Subcutaneous adipose tissue (tissue), 4 donors: ENCODE data around the gene FUCA2. TPM values are rescaled to one million over a fixed set of nuclear protein-coding genes. Genes with fewer than 3 reads are reported as not detected.

ENCODE experiments used
- CTCF ChIP-seq: fragments of 450-650 bp; IDR thresholded peaks from one replicate; pipeline ENCODE4 v1.5.1; 2016; ENCODE audit warnings: low read depth, mild to moderate bottlenecking, control low read depth, antibody characterized with exemption, moderate library complexity
- total RNA-seq, 4 donors: library from RNA; depleted of rRNA; stranded (reverse); fragments of >200 nt; gene quantifications; one replicate each; pipeline ENCODE4 v1.1.0, GENCODE V29; 2016

Gene FUCA2
- total RNA-seq, 4 donors from 2014 or later = 30.3 to 46.9 (median 38.7) TPM

- TF ChIP-seq CTCF = no peak
These were observed 39.7 kb downstream of the FUCA2 start for GRCh38 chr6:143471822-143472221.

GRCh38 chr6:143468026-143468425 lies 43.5 kb downstream of the FUCA2 start:
- TF ChIP-seq CTCF = no peak

DNA sequence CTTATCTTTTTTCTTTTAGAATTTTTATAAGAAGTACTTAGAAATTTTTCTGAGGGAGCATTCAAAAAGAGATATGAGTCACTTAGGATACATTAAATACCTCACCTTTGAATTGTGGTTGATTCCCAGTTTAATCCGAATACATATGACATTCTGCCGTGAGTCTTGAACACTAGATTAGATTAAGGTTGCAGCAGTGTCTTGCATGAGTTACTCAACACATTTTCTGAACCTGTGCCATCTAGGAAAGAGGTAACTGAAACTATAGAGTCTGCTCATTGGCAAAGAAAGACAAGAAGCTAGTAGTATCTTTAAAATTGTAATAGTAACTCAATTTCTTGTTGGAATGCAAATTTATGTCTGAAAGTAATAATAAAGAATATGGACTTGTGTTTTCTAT lies 46.0 kb downstream of the FUCA2 start:
- TF ChIP-seq CTCF = no peak

DNA sequence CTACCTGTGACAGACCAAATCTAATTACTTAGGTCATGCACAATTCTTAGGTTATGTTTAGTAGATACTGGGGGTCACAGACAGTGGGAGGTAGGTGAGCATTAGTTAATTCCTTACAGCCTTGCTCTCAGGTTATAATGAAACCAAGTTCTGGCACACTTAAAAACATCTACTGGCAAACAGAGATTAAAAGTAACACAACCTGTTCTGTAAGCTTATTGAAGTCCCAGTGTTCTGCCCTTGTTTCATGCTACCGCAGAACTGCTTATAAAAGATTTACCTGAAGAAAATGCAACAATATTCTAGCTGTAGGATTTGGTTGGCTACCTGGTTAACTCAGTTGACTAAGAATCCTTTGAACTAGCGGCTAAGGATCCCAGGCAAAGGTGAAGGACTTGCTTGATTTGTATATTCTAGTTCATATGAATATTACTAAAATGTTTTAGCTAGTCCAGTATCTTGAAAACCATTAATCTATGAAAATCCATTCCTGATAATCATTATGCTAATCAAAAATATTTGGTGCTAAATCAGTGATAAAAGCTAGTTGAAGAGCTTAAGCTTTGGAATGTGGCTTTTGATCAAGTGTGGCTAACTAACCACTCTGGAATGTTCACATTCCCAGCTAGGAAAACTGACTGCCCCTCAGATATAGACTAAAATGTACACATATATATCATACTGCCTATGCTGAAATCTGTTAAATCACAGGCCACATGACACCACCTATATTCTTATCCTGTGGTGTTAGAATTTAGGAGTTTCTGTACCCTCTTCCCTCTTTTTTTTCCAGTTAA lies 53.8 kb downstream of the FUCA2 start:
- TF ChIP-seq CTCF = no peak

DNA sequence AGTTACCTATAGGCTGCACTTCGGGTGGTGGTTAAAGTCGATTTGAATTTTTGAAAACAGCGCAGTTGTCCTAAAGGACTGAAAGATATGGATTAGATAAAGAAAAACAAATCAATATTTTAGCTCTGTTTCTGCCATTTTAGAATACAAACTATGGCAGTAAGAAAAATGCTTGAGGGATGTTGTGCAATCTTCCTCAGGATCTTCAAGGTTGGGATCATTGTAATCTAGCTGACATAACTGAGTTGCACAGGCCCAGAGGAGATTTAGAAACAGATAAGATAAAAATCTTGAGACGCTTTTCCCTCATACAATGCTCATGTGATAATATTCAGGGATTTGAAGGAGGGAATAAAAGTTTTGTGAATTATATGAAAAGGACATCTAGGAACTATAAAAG lies 60.0 kb downstream of the FUCA2 start:
- no peak for TF ChIP-seq CTCF

- no peak for TF ChIP-seq CTCF
These were observed 60.8 kb downstream of the FUCA2 start, which contains the start of the genes ADAT2 and PEX3 for GRCh38 chr6:143450453-143451371. Gene ADAT2 (minus strand): TSS chr6:143450695. CDS start chr6:143450658, 37 bp downstream. Gene PEX3 (plus strand): TSS chr6:143450805. CDS start chr6:143451043, 238 bp downstream.
